DMS 273 treated with DMSO at 0.1 percent for 48 hours (cell line): ENCODE measurements around the gene CDC20B.
"Not testable (repeated sequence)": the region's sequence is repeated elsewhere in the genome, so short reads cannot be mapped to it uniquely, and the experiment has no call there.

ENCODE experiments used
- DNase-seq: peaks from one replicate; lab custom pipeline; 2025; lab: John Stamatoyannopoulos, UW

Gene CDC20B

GRCh38 chr5:55160493-55161209, 12.3 kb downstream of the CDC20B start:
- peak; percentile 7 for DNase-seq

- peak; percentile 76 for DNase-seq
Observed at GRCh38 chr5:55159763-55160492, 13.0 kb downstream of the CDC20B start, which contains the start of gene GPX8. GPX8 (plus strand) TSS chr5:55160171; CDS start chr5:55160193, 22 bp downstream.

- no peak for DNase-seq
Observed at GRCh38 chr5:55154873-55155272, 18.1 kb downstream of the CDC20B start.

GRCh38 chr5:55151923-55152842, 20.8 kb downstream of the CDC20B start:
- no peak for DNase-seq

GRCh38 chr5:55149308-55149795, 23.6 kb downstream of the CDC20B start:
- no peak for DNase-seq

- DNase-seq, result peak; percentile 69
Observed at GRCh38 chr5:55146543-55147151, 26.3 kb downstream of the CDC20B start.

- DNase-seq, result no peak
Observed at GRCh38 chr5:55146080-55146479, 26.9 kb downstream of the CDC20B start.

GRCh38 chr5:55143624-55144023, 29.4 kb downstream of the CDC20B start:
- DNase-seq, result no peak

GRCh38 chr5:55141945-55142690, 30.9 kb downstream of the CDC20B start:
- no peak for DNase-seq

GRCh38 chr5:55140908-55141665, 31.9 kb downstream of the CDC20B start:
- DNase-seq, result no peak

GRCh38 chr5:55136521-55136920, 36.5 kb downstream of the CDC20B start:
- DNase-seq, result no peak

GRCh38 chr5:55134053-55134722, 38.8 kb downstream of the CDC20B start:
- no peak for DNase-seq

GRCh38 chr5:55123365-55123764, 49.6 kb downstream of the CDC20B start:
- no peak for DNase-seq

GRCh38 chr5:55114061-55114460, 58.9 kb downstream of the CDC20B start:
- no peak for DNase-seq

GRCh38 chr5:55113327-55113726, 59.6 kb downstream of the CDC20B start:
- no peak for DNase-seq

- no peak for DNase-seq
Observed at GRCh38 chr5:55110217-55110616, 62.8 kb downstream of the CDC20B start.

- no peak for DNase-seq
Observed at GRCh38 chr5:55108661-55109060, 64.3 kb downstream of the CDC20B start.

- not testable (repeated sequence) for DNase-seq
Observed at GRCh38 chr5:55105976-55106375, 67.0 kb downstream of the CDC20B start.

GRCh38 chr5:55104946-55105701, 67.9 kb downstream of the CDC20B start:
- DNase-seq, result no peak
